WI38 (cell line): Measurements from ENCODE around the gene CCDC92.

Experiments
- H3K4me3 ChIP-seq: 2 replicates; pipeline ENCODE4 v1.5.1; 2011; ENCODE audit warnings: low read depth, mild to moderate bottlenecking, control low read depth, low read length
- CTCF ChIP-seq: IDR thresholded peaks from 2 replicates; pipeline ENCODE4 v1.5.1; 2012; ENCODE audit warnings: low read depth, mild to moderate bottlenecking, control low read depth, low read length

The CCDC92 gene

GRCh38 chr12:123972457-123973401 is at the start of gene CCDC92, which contains the start of gene ZNF664:
Gene CCDC92 (minus strand): TSS chr12:123972831. CDS start chr12:123944305, 28,526 bp downstream.
Gene ZNF664 (plus strand): TSS chr12:123973215. CDS start chr12:124012145, 38,930 bp downstream.
- TF ChIP-seq CTCF: no peak
- peak within 1 kb of the TSS; percentile 79 for H3K4me3 ChIP-seq

- no peak overlapping the region for H3K4me3 ChIP-seq
- TF ChIP-seq CTCF: no peak
Measured at GRCh38 chr12:124022161-124022560, 49.5 kb upstream of the CCDC92 start.

- H3K4me3 ChIP-seq: no peak overlapping the region
Measured at GRCh38 chr12:124021007-124021406, 48.4 kb upstream of the CCDC92 start.

GRCh38 chr12:124020514-124020949 is 47.9 kb upstream of the CCDC92 start:
- no peak for TF ChIP-seq CTCF
- no peak overlapping the region for H3K4me3 ChIP-seq

More at GRCh38 chr12:124021007-124021406, 48.4 kb upstream of the CCDC92 start:
- no peak for TF ChIP-seq CTCF

- no peak for TF ChIP-seq CTCF
- H3K4me3 ChIP-seq: no peak overlapping the region
Measured at GRCh38 chr12:124019115-124019514, 46.5 kb upstream of the CCDC92 start.

GRCh38 chr12:124018539-124018938 is 45.9 kb upstream of the CCDC92 start:
- H3K4me3 ChIP-seq: no peak overlapping the region
- no peak for TF ChIP-seq CTCF

GRCh38 chr12:124017064-124017463 is 44.4 kb upstream of the CCDC92 start:
- no peak for TF ChIP-seq CTCF
- no peak overlapping the region for H3K4me3 ChIP-seq
